Activated T-helper 2 cell treated with anti-CD3 and anti-CD28 coated beads, Interferon-gamma antibody, Interleukin-2, Interleukin-4, amounts not matched to agents 10 μg/mL and 5 μg/mL and 100 μg/mL, durations not matched to agents 14 hours and 24 hours and 36 hours (primary cell): ENCODE measurements around the gene TMEM204. TPM values are rescaled to one million over a fixed set of nuclear protein-coding genes. Genes with fewer than 3 reads are reported as not detected.

ENCODE experiments used
- DNase-seq: peaks from one replicate; pipeline ENCODE4 v3.0.0; 2021; ENCODE audit warnings: low spot score
- H3K27ac Mint-ChIP-seq: one replicate; pipeline ENCODE4 v1.8.0; 2021; ENCODE audit warnings: mixed read lengths
- H3K27me3 Mint-ChIP-seq: one replicate; pipeline ENCODE4 v1.8.0; 2021; ENCODE audit warnings: low read depth, mixed read lengths
- H3K36me3 Mint-ChIP-seq: one replicate; pipeline ENCODE4 v1.8.0; 2021; ENCODE audit warnings: low read depth, mixed read lengths
- H3K4me1 Mint-ChIP-seq: one replicate; pipeline ENCODE4 v1.8.0; 2021; ENCODE audit warnings: low read depth, mixed read lengths
- H3K4me3 Mint-ChIP-seq: one replicate; pipeline ENCODE4 v1.8.0; 2021; ENCODE audit warnings: low read depth, mild to moderate bottlenecking, moderate library complexity, mixed read lengths
- H3K9me3 Mint-ChIP-seq: one replicate; pipeline ENCODE4 v1.8.0; 2021; ENCODE audit warnings: mixed read lengths
- intact Hi-C: fragments of 100-400 bp; cut with micrococcal nuclease; formaldehyde crosslinking; loops from one replicate; pipeline ENCODE4 v1.15.1; 2023
- total RNA-seq: library from RNA; stranded (reverse); gene quantifications from 2 replicates; pipeline ENCODE4 v1.2.3, GENCODE V29; 2022

The TMEM204 gene
- total RNA-seq, 1 donor from 2014 or later = 17.2 TPM

DNA sequence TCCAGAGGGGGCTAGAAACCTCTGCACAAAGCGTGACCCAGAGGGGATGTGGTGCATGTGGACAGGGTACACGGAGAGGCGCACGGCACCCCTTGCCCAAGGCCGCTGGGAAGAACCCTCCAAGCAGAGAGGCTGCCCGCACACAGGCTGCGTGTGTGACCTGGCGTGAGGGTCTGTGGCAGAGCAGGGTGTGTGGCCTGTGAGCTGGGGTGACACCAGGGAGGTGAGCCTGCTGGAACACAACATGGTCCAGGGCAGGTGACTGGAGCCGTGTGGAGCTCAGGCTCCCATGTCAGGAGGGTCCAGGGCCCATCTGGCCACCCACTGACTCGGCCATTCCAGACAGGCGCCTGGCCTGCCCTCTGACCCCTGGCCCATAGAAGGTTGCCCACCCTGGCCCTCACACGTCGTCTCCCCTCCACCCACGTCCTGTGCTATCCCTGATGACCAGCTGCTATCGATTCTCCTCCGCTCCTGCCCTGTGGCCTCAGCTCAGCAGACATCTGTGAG lies 14.8 kb upstream of the TMEM204 start:
- Mint-ChIP-seq H3K4me3 (no peak overlapping the region), H3K4me1 (no peaks in the 10 kb centered on the region), H3K9me3 (peaks cover 8% of the 10 kb centered on the region), H3K27ac (no peak overlapping the region), H3K36me3 (peaks cover 4% of the 10 kb centered on the region), H3K27me3 (no peaks in the 10 kb centered on the region)
- intact Hi-C loops = no loop called here
- DNase-seq = no peak

DNA sequence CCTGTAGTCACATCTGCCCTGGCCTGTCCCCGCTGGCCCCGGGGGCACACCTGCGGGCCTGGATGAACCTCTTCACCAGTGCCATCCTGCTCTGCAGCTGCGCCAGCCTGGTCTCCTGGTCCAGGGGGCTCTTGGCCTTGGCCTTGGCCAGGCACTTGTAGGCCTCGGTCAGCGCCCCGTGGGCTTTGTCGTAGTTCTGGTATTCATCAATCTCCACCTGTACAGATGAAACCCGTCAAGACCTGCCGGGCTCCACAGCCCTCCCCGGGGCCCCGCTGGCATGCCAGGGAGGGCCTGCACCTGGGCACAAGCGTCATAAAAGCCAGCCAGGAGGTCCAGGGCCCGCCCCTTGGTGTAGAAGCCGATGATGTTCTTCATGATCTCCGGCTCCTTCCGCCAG lies 13.6 kb upstream of the TMEM204 start:
- Mint-ChIP-seq H3K36me3 (no peaks in the 10 kb centered on the region), H3K4me3 (no peak overlapping the region), H3K27ac (no peak overlapping the region), H3K4me1 (no peaks in the 10 kb centered on the region), H3K9me3 (peaks cover 2% of the 10 kb centered on the region), H3K27me3 (no peaks in the 10 kb centered on the region)
- intact Hi-C loops = no loop called here
- no peak for DNase-seq

DNA sequence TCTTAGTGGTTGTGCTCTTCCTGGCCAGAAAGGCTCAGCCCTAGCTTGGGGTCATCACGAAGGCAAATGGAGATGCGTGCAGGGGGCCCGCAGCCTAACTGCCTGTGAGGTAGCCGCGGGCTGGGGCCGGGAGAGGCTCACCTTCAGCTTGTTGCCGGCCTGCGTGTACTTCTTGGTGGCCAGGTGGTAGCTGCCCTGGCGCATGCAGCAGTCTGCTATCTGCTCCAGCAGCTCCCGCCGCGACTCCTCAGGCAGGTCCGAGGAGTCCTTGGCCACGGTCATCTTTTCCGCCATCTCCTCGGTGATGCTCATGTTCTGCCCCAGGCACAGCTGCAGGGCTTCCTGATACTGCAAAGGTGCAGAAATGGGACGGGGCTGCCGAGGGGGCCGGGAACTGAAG lies 13.0 kb upstream of the TMEM204 start:
- no peaks in the 10 kb centered on the region for H3K4me1 Mint-ChIP-seq
- no peaks in the 10 kb centered on the region for H3K36me3 Mint-ChIP-seq
- intact Hi-C loops = no loop called here
- H3K27me3 Mint-ChIP-seq = no peaks in the 10 kb centered on the region
- DNase-seq = no peak
- no peaks in the 10 kb centered on the region for H3K9me3 Mint-ChIP-seq
- no peak overlapping the region for H3K27ac Mint-ChIP-seq
- H3K4me3 Mint-ChIP-seq = no peak overlapping the region

DNA sequence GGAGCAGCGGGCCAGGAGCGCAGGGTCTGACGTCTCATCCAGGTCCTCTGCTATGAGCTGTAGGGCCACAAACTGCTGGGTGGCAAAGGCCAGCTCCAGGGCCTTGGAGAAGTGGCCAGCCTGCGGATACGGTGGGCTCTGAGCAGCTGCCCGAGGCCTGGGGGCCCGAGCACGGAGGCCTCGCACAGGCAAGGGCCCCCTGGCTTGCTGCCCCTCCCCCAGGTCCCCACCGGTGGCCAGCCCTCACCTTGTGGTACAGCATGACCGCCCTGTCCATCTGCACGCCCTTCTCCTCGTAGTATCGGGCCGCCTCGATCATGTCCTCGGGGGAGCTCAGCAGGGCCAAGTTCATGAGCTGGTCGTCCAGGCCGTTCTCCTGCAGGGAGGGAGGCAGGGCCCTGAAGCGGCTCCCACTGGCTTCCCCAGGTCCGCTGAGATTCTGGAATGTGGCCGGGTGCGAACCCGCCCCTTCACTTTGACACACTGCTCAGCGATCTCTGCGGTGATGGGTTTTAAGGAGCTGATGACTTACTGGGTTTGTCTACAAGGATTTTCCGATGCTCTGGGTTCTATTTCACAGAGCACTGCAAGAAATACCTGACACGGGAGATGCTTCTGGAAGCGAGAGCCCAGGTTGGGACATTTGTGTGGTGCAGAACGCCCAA lies 9.8 kb upstream of the TMEM204 start:
- H3K9me3 Mint-ChIP-seq = no peaks in the 10 kb centered on the region
- intact Hi-C loops = no loop called here

DNA sequence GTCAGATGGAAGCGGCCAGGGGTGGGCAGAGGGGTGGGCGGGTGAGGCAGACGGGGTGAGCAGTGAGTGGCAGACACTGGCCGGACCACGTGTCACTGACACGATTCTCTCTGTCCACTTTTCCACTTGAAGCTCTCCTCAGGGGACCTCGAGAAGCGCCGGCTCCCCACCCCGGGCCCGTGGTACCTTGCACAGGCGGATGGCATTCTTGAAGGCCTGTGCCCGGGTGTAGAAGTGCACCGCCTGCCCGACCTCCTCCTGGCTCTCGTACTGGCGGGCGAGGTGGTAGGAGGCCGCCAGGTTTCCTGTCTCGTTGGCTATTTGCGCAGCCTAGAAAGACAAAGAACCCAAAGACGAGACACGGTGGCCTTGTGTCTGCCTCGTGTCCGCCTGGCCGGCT lies 9.1 kb upstream of the TMEM204 start:
- Mint-ChIP-seq H3K27ac (no peak overlapping the region), H3K4me1 (peaks cover 9% of the 10 kb centered on the region), H3K9me3 (no peaks in the 10 kb centered on the region), H3K4me3 (no peak overlapping the region), H3K27me3 (no peaks in the 10 kb centered on the region), H3K36me3 (no peaks in the 10 kb centered on the region)
- no peak for DNase-seq
- intact Hi-C loops = no loop called here

More for the DNA sequence above, 9.8 kb upstream of the TMEM204 start:
- peaks cover 9% of the 10 kb centered on the region for H3K4me1 Mint-ChIP-seq
- H3K36me3 Mint-ChIP-seq = no peaks in the 10 kb centered on the region
- DNase-seq = no peak
- H3K4me3 Mint-ChIP-seq = no peak overlapping the region
- no peaks in the 10 kb centered on the region for H3K27me3 Mint-ChIP-seq
- no peak overlapping the region for H3K27ac Mint-ChIP-seq

DNA sequence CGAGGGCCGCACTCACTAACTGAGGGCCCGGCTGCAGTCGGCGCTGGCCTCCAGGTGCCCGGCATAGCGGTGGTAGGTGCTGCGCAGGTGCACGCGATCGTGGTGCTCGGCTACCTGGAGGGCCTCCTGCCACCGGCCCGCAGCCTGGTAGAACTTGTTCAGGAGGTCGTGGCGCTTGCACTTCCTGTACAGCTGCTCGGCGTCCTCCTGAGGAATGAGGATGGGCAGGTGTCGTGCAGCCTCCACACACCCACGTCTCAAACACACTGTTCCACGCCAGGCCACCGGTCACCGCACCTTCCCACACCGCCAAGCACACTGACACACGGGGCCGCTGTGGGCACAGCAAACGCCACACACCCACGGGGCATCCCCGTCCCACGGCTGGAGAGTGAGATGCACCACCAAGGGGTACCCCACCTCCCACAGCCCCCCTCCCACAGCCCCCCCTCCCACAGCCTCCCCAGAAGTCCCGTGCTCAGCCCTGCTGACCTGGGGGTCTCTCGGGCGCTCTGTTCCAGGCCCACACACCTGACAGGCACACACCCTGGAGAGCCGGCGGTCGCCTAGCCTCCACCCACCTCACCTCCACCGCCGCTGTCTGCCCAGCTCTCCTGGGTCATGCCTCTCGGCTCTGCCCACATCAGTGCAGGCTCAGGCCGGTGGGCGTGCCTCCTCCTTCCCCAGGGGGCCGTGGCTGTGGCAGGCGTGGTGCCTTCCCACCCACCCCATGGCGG lies 7.4 kb upstream of the TMEM204 start:
- Mint-ChIP-seq H3K9me3 (no peaks in the 10 kb centered on the region), H3K36me3 (no peaks in the 10 kb centered on the region), H3K27ac (no peak overlapping the region), H3K27me3 (no peaks in the 10 kb centered on the region), H3K4me1 (peaks cover 9% of the 10 kb centered on the region), H3K4me3 (no peak overlapping the region)
- no peak for DNase-seq
- intact Hi-C loops = no loop called here

DNA sequence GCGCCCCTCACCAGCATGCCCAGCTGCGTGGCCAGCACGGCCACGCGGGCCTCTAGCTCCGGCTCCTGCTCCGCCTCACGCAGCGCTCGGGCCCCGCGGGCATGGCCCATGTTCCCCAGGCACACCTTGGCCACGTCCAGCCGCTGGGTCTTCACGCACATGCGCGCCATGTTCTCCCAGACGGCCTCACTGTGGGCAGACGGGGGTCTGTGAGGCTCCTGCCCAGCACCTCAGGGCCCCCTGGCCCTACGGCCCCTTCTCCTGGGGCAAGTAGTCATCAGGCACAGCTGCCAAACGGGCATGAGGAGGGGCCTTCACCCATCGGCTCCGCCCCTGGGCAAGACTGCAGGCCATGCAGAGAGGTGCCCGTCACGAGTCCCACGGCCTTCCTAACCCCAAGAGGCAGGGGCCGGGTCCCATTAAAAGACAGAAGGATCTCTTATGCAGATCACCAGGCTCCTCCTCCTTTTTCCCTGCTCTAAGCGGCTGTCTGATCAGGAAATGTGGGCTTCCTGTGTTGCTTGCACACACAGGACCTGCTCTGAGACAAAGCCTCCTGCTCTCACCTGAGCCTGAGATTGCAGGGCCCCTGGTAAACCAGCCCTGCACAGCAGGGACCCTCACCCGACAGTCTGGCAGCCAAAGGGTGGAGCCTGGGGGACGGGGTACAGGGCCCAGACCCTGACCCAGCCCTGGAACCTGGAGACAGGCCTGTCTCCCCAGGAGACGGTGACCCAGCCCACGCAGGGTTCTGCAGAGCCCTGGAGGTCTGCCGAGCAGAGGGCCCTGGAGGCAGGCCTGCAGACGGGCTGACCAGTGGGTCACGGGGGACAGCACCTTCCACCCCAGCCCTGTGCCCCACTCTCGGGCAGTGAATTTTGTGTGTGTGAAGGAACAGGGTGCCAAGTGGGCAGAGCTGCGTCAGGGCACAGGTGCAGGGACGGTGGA lies 6.6 kb upstream of the TMEM204 start:
- no peaks in the 10 kb centered on the region for H3K9me3 Mint-ChIP-seq
- peaks cover 9% of the 10 kb centered on the region for H3K4me1 Mint-ChIP-seq
- no peak overlapping the region for H3K27ac Mint-ChIP-seq
- no peaks in the 10 kb centered on the region for H3K27me3 Mint-ChIP-seq
- H3K4me3 Mint-ChIP-seq = no peak overlapping the region
- intact Hi-C loops = no loop called here
- no peak for DNase-seq
- H3K36me3 Mint-ChIP-seq = no peaks in the 10 kb centered on the region

DNA sequence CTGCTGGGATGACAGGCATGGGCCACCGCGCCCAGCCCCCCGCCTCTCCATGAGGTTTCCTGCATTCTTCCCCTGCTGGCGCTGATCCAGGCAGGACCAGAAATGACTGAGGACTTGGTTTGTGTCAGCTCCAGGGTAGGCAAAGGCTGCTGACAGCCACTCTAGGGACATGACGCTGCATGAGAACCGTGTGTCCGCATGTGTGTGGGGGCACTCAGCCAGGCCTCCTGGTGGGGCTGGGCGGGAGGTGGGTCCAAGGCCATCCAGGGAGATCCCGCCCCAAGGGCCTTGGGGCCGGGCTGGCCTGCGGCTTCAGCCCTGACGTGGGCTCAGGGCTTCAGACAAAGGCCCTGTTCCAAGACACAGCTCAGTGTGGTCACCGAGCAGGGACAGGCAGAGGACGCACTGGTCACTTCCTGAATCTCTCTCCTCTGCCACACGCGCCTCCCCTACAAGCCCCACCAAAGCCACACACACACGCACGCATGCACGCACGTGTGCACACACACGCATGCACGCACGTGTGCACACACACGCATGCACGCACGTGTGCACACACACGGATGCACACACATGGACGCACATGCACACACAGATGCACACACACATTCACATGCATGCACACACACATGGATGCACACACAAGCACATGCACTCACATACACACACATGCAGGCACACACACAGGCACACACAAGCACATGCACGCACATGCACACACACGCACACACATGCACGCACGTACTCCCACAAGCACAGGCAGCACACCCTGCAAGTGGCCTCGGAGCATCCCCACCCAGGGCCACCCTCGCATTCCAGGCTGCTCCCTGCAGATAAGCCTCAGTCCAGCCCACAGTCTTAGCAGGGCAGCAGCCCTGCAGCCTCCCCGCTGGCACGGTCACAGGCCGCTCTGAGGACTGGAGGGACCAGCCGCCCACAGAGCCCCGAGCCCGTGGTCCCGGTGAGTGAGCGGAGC lies 5.3 kb upstream of the TMEM204 start:
- H3K27ac Mint-ChIP-seq = no peak overlapping the region

DNA sequence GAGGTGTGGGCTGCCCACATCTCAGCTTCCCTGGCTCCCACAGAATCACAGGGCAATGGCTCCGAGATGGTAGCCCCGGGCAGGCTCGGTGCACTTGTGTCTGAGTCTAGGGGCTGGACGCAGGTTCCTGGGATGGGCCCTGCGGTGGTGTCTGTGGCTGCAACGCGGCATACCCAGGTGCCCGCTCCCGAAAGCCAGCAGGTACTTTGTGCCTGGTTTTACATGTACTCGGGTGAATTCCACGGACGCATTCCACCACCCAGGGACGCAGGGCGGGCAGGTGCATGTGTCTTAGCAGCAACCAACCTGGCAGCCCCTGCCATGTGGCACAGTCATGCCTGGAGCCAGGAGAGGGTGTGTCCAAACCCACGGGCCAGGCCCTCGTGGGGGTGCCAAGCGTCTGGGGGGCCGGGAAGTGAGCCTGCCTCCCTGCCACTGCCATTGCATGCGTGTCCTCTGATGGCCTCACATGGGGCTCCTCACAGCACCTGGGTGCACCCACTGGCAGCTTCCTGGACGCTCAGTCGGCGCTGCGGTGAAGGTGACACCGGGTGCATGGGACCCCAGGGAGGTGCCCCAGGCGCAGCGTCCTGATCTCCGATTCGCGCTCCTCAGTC lies 4.4 kb upstream of the TMEM204 start:
- intact Hi-C loops = no loop called here
- H3K27me3 Mint-ChIP-seq = no peaks in the 10 kb centered on the region
- H3K27ac Mint-ChIP-seq = peak overlapping the region; percentile 62

More for the DNA sequence above, 5.3 kb upstream of the TMEM204 start:
- H3K27me3 Mint-ChIP-seq = no peaks in the 10 kb centered on the region
- H3K9me3 Mint-ChIP-seq = no peaks in the 10 kb centered on the region
- H3K4me1 Mint-ChIP-seq = peaks cover 11% of the 10 kb centered on the region
- intact Hi-C loops = no loop called here
- no peak overlapping the region for H3K4me3 Mint-ChIP-seq
- DNase-seq = no peak
- no peaks in the 10 kb centered on the region for H3K36me3 Mint-ChIP-seq

DNA sequence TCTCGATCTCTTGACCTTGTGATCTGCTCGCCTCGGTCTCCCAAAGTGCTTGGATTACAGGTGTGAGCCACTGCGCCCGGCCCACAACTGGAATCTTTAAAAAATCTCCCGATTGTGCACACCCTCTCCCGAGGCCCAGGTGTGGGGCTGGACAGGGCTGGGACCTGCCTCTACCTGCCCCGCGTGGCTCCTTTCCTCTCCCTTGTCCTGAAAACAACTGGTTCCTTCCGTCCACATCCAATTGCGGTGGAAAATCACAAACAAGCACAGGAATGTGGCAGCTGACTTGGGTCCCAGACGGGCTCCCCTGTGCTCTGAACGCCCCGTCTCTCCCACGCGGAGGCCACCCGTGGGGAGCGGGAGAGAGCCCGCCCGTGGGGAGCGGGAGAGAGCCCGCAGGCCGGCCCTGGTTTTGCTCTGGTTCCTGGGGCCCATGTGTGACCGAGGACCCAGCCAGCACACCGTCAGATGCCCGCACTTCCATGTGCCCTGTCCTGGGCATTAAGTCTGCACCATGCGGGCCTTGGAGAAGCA lies 3.0 kb upstream of the TMEM204 start:
- no peaks in the 10 kb centered on the region for H3K9me3 Mint-ChIP-seq
- no peak for DNase-seq
- peaks cover 15% of the 10 kb centered on the region for H3K4me1 Mint-ChIP-seq
- H3K4me3 Mint-ChIP-seq = no peak overlapping the region
- H3K27ac Mint-ChIP-seq = no peak overlapping the region
- no peaks in the 10 kb centered on the region for H3K27me3 Mint-ChIP-seq
- H3K36me3 Mint-ChIP-seq = peaks cover 10% of the 10 kb centered on the region
- intact Hi-C loops = loop anchor here (10.0 kb wide), 1 partner anchor 174 kb away; the partner anchor contains the start of gene MAPK8IP3

More for the DNA sequence above, 4.4 kb upstream of the TMEM204 start:
- Mint-ChIP-seq H3K4me3 (no peak overlapping the region), H3K4me1 (peaks cover 11% of the 10 kb centered on the region), H3K9me3 (no peaks in the 10 kb centered on the region), H3K36me3 (no peaks in the 10 kb centered on the region)
- no peak for DNase-seq

DNA sequence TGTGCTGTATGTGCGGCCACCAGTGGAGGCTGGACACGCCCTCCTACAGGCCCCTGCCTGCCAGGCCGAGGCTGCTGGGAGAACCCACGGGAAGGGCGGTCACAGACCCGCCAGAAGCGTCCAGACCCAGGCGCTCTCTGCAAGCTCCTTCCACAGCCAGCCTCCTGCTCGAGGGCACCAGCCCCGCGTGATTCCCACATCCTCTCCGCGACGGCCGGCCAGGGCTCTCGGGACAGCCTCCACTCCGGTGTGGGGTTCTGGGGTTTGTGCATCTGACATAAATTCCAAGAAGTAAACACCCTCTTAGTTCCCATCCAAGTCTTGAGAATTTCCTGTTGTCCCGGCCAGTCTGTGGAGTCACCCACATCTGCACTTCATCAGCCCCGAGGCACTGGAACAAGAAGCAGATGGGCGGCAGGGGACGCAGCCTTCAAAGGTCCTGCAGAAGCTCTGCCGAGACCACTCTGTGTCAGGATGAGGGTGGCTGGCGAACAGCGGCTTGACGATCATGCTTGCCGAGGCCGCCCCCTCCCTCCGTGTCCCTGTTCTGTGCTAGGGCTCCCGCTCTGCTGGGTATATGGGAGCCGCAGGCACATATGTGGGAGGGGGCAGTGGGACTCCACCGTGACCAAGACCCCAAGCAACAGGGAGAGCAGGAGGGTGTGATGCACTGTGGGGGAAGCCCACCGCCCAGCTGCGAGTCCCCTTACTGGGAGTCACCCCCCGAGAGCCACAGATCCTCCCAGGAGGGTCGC lies 2.4 kb upstream of the TMEM204 start:
- no peak for DNase-seq
- Mint-ChIP-seq H3K36me3 (peaks cover 12% of the 10 kb centered on the region), H3K27me3 (no peaks in the 10 kb centered on the region), H3K4me3 (no peak overlapping the region), H3K4me1 (peaks cover 19% of the 10 kb centered on the region), H3K27ac (no peak overlapping the region), H3K9me3 (no peaks in the 10 kb centered on the region)
- intact Hi-C loops = loop anchor here (10.0 kb wide), 1 partner anchor 174 kb away; the partner anchor contains the start of gene MAPK8IP3
